Measurements from ENCODE around the gene KIF6.

The KIF6 gene

DNA sequence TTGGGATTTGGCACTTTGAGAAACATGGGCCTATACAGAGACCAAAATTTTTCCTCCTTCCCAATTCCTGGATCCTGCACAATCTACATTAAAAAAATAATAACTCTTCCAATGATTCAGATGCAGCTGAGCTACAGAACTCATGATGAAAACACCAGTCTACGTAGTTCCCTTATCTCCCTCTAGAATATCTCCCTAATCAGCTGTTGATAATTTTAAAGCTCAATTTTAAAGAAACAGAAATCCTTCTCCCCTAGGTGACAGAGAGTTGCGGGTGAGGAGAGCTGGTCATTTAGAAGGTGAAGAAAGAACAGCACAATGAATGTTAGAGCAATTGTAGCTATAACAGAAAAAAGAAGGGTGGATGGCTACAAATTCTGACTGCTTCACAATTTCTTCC is 227.1 kb downstream of the KIF6 start:
- Histone ChIP-seq H3K79me2 (ENCODE audit: insufficient read depth, low read length) (no peaks in the 10 kb centered on the region), H3K4me1 (ENCODE audit: insufficient read depth, low read length) (no peaks in the 10 kb centered on the region), H3K27ac (ENCODE audit: low read length) (no peak overlapping the region), H3K9me3 (ENCODE audit: insufficient read depth, low read length, severe bottlenecking) (peaks cover 6% of the 10 kb centered on the region), H3K9ac (ENCODE audit: low read depth, low read length) (no peak overlapping the region), H3K36me3 (ENCODE audit: insufficient read depth, low read length) (no peaks in the 10 kb centered on the region), H3K4me3 (ENCODE audit: low read depth in 1 of 2, low read length in 2 of 2) (no peak overlapping the region), H3K27me3 (ENCODE audit: insufficient read depth, low read length, poor library complexity) (no peaks in the 10 kb centered on the region), H3K4me2 (ENCODE audit: insufficient read depth, low read length) (no peak overlapping the region), H4K20me1 (ENCODE audit: insufficient read depth, low read length) (no peaks in the 10 kb centered on the region), H2AFZ (ENCODE audit: low read depth, low read length) (no peak overlapping the region)
- ATAC-seq (ENCODE audit: insufficient read depth, low read depth) (no peak), DNase-seq (no peak)
- no peak for TF ChIP-seq EZH2 (IDR thresholded peaks at IDR 0.05; ENCODE audit: borderline replicate concordance, low read depth, low read length, severe bottlenecking)
- TF ChIP-seq CTCF (IDR thresholded peaks at IDR 0.05; ENCODE audit: borderline replicate concordance, extremely low read depth, low read length, poor library complexity, severe bottlenecking): no peak

DNA sequence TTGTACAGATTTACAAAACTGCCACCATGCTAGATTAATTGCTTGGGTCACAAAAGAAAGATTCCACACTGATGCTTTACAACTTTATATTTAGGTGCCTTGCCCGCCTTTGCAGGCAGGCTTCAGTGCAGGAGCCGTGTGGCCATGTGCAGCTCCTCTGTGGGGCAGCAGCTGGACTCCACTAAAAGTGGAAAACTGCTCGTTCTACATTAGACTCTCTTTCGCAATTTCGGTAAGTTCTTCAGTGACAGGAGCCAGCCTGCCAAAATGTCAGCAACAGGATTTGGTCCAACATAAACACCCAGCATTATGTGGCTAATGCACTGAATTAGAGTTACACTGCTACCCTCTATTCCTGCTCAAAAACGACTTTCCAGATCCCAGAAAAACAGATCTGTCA is 228.3 kb downstream of the KIF6 start:
- no peak overlapping the region for H3K9ac ChIP-seq (ENCODE audit: low read depth, low read length)
- no peaks in the 10 kb centered on the region for H4K20me1 ChIP-seq (ENCODE audit: insufficient read depth, low read length)
- no peak overlapping the region for H3K4me3 ChIP-seq (ENCODE audit: low read depth in 1 of 2, low read length in 2 of 2)
- no peaks in the 10 kb centered on the region for H3K27me3 ChIP-seq (ENCODE audit: insufficient read depth, low read length, poor library complexity)
- ATAC-seq (ENCODE audit: insufficient read depth, low read depth) (no peak), DNase-seq (no peak)
- H3K27ac ChIP-seq (ENCODE audit: low read length): no peak overlapping the region
- no peaks in the 10 kb centered on the region for H3K36me3 ChIP-seq (ENCODE audit: insufficient read depth, low read length)
- no peaks in the 10 kb centered on the region for H3K4me1 ChIP-seq (ENCODE audit: insufficient read depth, low read length)
- H3K9me3 ChIP-seq (ENCODE audit: insufficient read depth, low read length, severe bottlenecking): no peaks in the 10 kb centered on the region
- TF ChIP-seq CTCF (IDR thresholded peaks at IDR 0.05; ENCODE audit: borderline replicate concordance, extremely low read depth, low read length, poor library complexity, severe bottlenecking): no peak
- no peak for TF ChIP-seq EZH2 (IDR thresholded peaks at IDR 0.05; ENCODE audit: borderline replicate concordance, low read depth, low read length, severe bottlenecking)
- H3K79me2 ChIP-seq (ENCODE audit: insufficient read depth, low read length): no peaks in the 10 kb centered on the region
- H2AFZ ChIP-seq (ENCODE audit: low read depth, low read length): no peak overlapping the region
- no peak overlapping the region for H3K4me2 ChIP-seq (ENCODE audit: insufficient read depth, low read length)

GRCh38 chr6:39496456-39496855 is 228.8 kb downstream of the KIF6 start:
- no peaks in the 10 kb centered on the region for H3K79me2 ChIP-seq (ENCODE audit: insufficient read depth, low read length)
- no peaks in the 10 kb centered on the region for H3K4me1 ChIP-seq (ENCODE audit: insufficient read depth, low read length)
- H3K9ac ChIP-seq (ENCODE audit: low read depth, low read length): no peak overlapping the region
- ATAC-seq (ENCODE audit: insufficient read depth, low read depth): no peak
- no peak overlapping the region for H2AFZ ChIP-seq (ENCODE audit: low read depth, low read length)
- no peak for TF ChIP-seq EZH2 (IDR thresholded peaks at IDR 0.05; ENCODE audit: borderline replicate concordance, low read depth, low read length, severe bottlenecking)
- no peak for TF ChIP-seq CTCF (IDR thresholded peaks at IDR 0.05; ENCODE audit: borderline replicate concordance, extremely low read depth, low read length, poor library complexity, severe bottlenecking)
- H3K27ac ChIP-seq (ENCODE audit: low read length): no peak overlapping the region
- H3K9me3 ChIP-seq (ENCODE audit: insufficient read depth, low read length, severe bottlenecking): no peaks in the 10 kb centered on the region
- H3K4me2 ChIP-seq (ENCODE audit: insufficient read depth, low read length): no peak overlapping the region
- no peak overlapping the region for H3K4me3 ChIP-seq (ENCODE audit: low read depth in 1 of 2, low read length in 2 of 2)
- no peaks in the 10 kb centered on the region for H3K36me3 ChIP-seq (ENCODE audit: insufficient read depth, low read length)
- no peak for DNase-seq
- no peaks in the 10 kb centered on the region for H4K20me1 ChIP-seq (ENCODE audit: insufficient read depth, low read length)
- no peaks in the 10 kb centered on the region for H3K27me3 ChIP-seq (ENCODE audit: insufficient read depth, low read length, poor library complexity)

DNA sequence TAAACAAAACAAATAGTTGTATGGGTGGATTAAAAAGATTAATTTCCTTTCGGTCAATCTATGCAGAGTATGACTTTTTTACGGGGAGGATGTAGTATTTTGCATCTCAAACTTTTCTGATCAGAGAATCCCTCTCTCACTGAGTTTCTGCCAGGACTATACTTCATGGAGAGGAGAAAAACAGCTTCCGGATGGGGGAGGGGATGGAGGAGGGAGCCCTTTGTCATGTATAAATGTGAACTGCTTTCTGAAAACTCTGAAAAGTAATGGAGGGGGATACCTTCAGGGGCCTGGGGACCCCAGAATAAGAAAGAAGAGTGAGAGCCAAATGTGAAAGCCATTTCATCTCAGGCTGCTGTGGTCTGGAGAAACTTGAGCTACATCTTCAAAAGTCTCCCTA is 229.6 kb downstream of the KIF6 start:
- H3K4me2 ChIP-seq (ENCODE audit: insufficient read depth, low read length): no peak overlapping the region
- TF ChIP-seq CTCF (IDR thresholded peaks at IDR 0.05; ENCODE audit: borderline replicate concordance, extremely low read depth, low read length, poor library complexity, severe bottlenecking) (no peak), EZH2 (IDR thresholded peaks at IDR 0.05; ENCODE audit: borderline replicate concordance, low read depth, low read length, severe bottlenecking) (no peak)
- H3K27ac ChIP-seq (ENCODE audit: low read length): no peak overlapping the region
- no peaks in the 10 kb centered on the region for H3K4me1 ChIP-seq (ENCODE audit: insufficient read depth, low read length)
- H4K20me1 ChIP-seq (ENCODE audit: insufficient read depth, low read length): no peaks in the 10 kb centered on the region
- H3K9ac ChIP-seq (ENCODE audit: low read depth, low read length): no peak overlapping the region
- no peak overlapping the region for H2AFZ ChIP-seq (ENCODE audit: low read depth, low read length)
- no peaks in the 10 kb centered on the region for H3K79me2 ChIP-seq (ENCODE audit: insufficient read depth, low read length)
- DNase-seq (no peak), ATAC-seq (ENCODE audit: insufficient read depth, low read depth) (no peak)
- no peaks in the 10 kb centered on the region for H3K27me3 ChIP-seq (ENCODE audit: insufficient read depth, low read length, poor library complexity)
- H3K9me3 ChIP-seq (ENCODE audit: insufficient read depth, low read length, severe bottlenecking): no peaks in the 10 kb centered on the region
- no peaks in the 10 kb centered on the region for H3K36me3 ChIP-seq (ENCODE audit: insufficient read depth, low read length)
- no peak overlapping the region for H3K4me3 ChIP-seq (ENCODE audit: low read depth in 1 of 2, low read length in 2 of 2)
